NT2/D1 (cell line): ENCODE measurements around the gene DNAJB6.

ENCODE experiments used
- SUZ12 ChIP-seq: IDR thresholded peaks from 2 replicates; pipeline ENCODE4 v1.6.1; 2011; ENCODE audit not compliant: insufficient read length, insufficient read depth; ENCODE audit errors: extremely low read depth
- YY1 ChIP-seq: IDR thresholded peaks from 2 replicates; pipeline ENCODE4 v1.6.1; 2011; ENCODE audit not compliant: insufficient read length, insufficient read depth
- ZNF274 ChIP-seq: IDR thresholded peaks from 2 replicates; pipeline ENCODE4 v1.6.1; 2011; ENCODE audit warnings: mild to moderate bottlenecking, low read depth, low read length

- TF ChIP-seq ZNF274 (no peak), SUZ12 (no peak), YY1 (no peak)
These were observed 109.5 kb downstream of the DNAJB6 start for GRCh38 chr7:157446322-157446721.
